H1 (cell line): ENCODE results near the gene DHX9. TPM values are rescaled to one million over a fixed set of nuclear protein-coding genes. Genes with fewer than 3 reads are reported as not detected.

Experiments used
- CTCF ChIA-PET: fragments of 300-600 bp; sonication (Branson Sonifier 250); formaldehyde crosslinking; loops from one replicate; lab custom pipeline; 2021; ENCODE audit not compliant: partially characterized antibody; lab: Charles Lee
- POLR2A ChIA-PET: fragments of 300-600 bp; sonication (Branson Sonifier 250); formaldehyde crosslinking; loops from one replicate; lab custom pipeline; 2021; ENCODE audit warnings: inconsistent platforms; ENCODE audit not compliant: partially characterized antibody; lab: Charles Lee
- DNase-seq, 2 experiments: peaks; one replicate each; pipeline versions ENCODE4 v3.0.0 to v3.0.0-alpha.2; 2010 to 2022; ENCODE audit warnings: low spot score in 2 of 2, low read depth in 1 of 2, mixed read lengths in 1 of 2
- FAIRE-seq: peaks from 2 replicates; lab custom pipeline; 2011; peaks lifted over from hg19 to GRCh38; lab: Jason Lieb, UNC
- H2AFZ ChIP-seq: 2 replicates; pipeline ENCODE4 v1.8.1; 2012; ENCODE audit warnings: low read length, inconsistent platforms
- H2AK5ac ChIP-seq: 2 replicates; pipeline ENCODE4 v1.6.1; 2013; ENCODE audit warnings: low read depth, low read length
- H2BK120ac ChIP-seq: replicated peaks from 2 replicates; pipeline ENCODE3; 2013; ENCODE audit warnings: low read depth, low read length, inconsistent platforms
- H2BK12ac ChIP-seq: 2 replicates; pipeline ENCODE4 v1.6.1; 2013; ENCODE audit warnings: low read depth, low read length
- H2BK15ac ChIP-seq: 2 replicates; pipeline ENCODE4 v1.6.1; 2013; ENCODE audit warnings: low read length
- H2BK20ac ChIP-seq: 2 replicates; pipeline ENCODE4 v1.6.1; 2013; ENCODE audit warnings: low read length
- H2BK5ac ChIP-seq: 2 replicates; pipeline ENCODE4 v1.6.1; 2013; ENCODE audit warnings: low read depth, low read length
- H3K14ac ChIP-seq: 2 replicates; pipeline ENCODE4 v1.6.1; 2013; ENCODE audit warnings: inconsistent platforms; ENCODE audit not compliant: insufficient read length
- H3K18ac ChIP-seq: 2 replicates; pipeline ENCODE4 v1.6.1; 2013; ENCODE audit warnings: low read length; ENCODE audit errors: extremely low read depth
- H3K23ac ChIP-seq: 2 replicates; pipeline ENCODE4 v1.6.1; 2013; ENCODE audit warnings: inconsistent platforms; ENCODE audit not compliant: insufficient read length
- H3K23me2 ChIP-seq: 2 replicates; pipeline ENCODE4 v1.6.1; 2013; ENCODE audit warnings: low read depth, low read length
- H3K27ac ChIP-seq: 2 replicates; pipeline ENCODE4 v1.6.1; 2011; ENCODE audit warnings: low read depth, low read length, inconsistent platforms
- H3K27me3 ChIP-seq, 4 experiments: replicated peaks in 1 of 4; 1 replicate in 1 of 4; 2 replicates in 3 of 4; pipeline versions ENCODE4 v1.6.1 to v1.8.1; 2011 to 2013; ENCODE audit warnings: low read length in 3 of 4, mild to moderate bottlenecking in 3 of 4, inconsistent platforms in 2 of 4, mixed read lengths in 2 of 4, moderate library complexity in 1 of 4; ENCODE audit not compliant: control insufficient read depth in 3 of 4, insufficient read depth in 3 of 4; ENCODE audit errors: extremely low read depth in 1 of 4
- H3K36me3 ChIP-seq, 4 experiments: 2 replicates each; pipeline versions ENCODE4 v1.6.1 to v1.8.1; 2011 to 2013; ENCODE audit warnings: mild to moderate bottlenecking in 4 of 4, low read length in 3 of 4, moderate library complexity in 2 of 4, control low read depth in 1 of 4, inconsistent platforms in 1 of 4; ENCODE audit not compliant: insufficient read depth in 4 of 4, control insufficient read depth in 2 of 4
- H3K4ac ChIP-seq: replicated peaks from 2 replicates; pipeline ENCODE3; 2013; ENCODE audit warnings: low read length, low read depth, mixed read lengths, inconsistent platforms; ENCODE audit not compliant: insufficient read length
- H3K4me1 ChIP-seq, 4 experiments: replicated peaks in 1 of 4; 1 replicate in 1 of 4; 2 replicates in 3 of 4; pipeline versions ENCODE4 v1.6.1 to v1.8.1; 2011 to 2013; ENCODE audit warnings: low read length in 3 of 4, inconsistent platforms in 2 of 4, mixed read lengths in 1 of 4; ENCODE audit not compliant: insufficient read depth in 4 of 4, control insufficient read depth in 3 of 4
- H3K4me2 ChIP-seq, 2 experiments: 2 replicates each; pipeline versions ENCODE4 v1.6.1 to v1.8.1; 2011 to 2013; ENCODE audit warnings: low read depth in 2 of 2, low read length in 2 of 2, control low read depth in 1 of 2, inconsistent platforms in 1 of 2, mild to moderate bottlenecking in 1 of 2; ENCODE audit not compliant: insufficient read depth in 1 of 2
- H3K4me3 ChIP-seq, 4 experiments: fragments of 200-600, 300-600 bp in 1 of 4; sonication (generic), shearing (Covaris generic), sonication (Bioruptor Twin) in 1 of 4; 2 replicates each; pipeline versions ENCODE4 v1.5.1 to v1.8.1; 2011 to 2016; ENCODE audit warnings: low read length in 4 of 4, low read depth in 3 of 4, control low read depth in 2 of 4, inconsistent platforms in 2 of 4, mild to moderate bottlenecking in 2 of 4, mixed read lengths in 1 of 4, moderate library complexity in 1 of 4; ENCODE audit not compliant: insufficient read depth in 2 of 4; ENCODE audit errors: extremely low read depth in 1 of 4
- H3K56ac ChIP-seq: replicated peaks from 2 replicates; pipeline ENCODE3; 2013; ENCODE audit warnings: low read depth, mild to moderate bottlenecking, mixed read lengths, low read length, inconsistent platforms; ENCODE audit not compliant: insufficient read length
- H3K79me1 ChIP-seq: 2 replicates; pipeline ENCODE4 v1.6.1; 2013; ENCODE audit warnings: low read depth, low read length, control low read depth
- H3K79me2 ChIP-seq, 2 experiments: 2 replicates each; pipeline versions ENCODE4 v1.6.1 to v1.8.1; 2012 to 2013; ENCODE audit warnings: low read length in 2 of 2, mild to moderate bottlenecking in 2 of 2, inconsistent platforms in 1 of 2; ENCODE audit not compliant: insufficient read depth in 2 of 2, control insufficient read depth in 1 of 2
- H3K9ac ChIP-seq, 4 experiments: replicated peaks in 1 of 4; 1 replicate in 1 of 4; 2 replicates in 3 of 4; pipeline versions ENCODE4 v1.6.1 to v1.8.1; 2011 to 2013; ENCODE audit warnings: low read depth in 3 of 4, low read length in 3 of 4, control low read depth in 2 of 4, mild to moderate bottlenecking in 2 of 4, moderate library complexity in 2 of 4, inconsistent platforms in 1 of 4; ENCODE audit errors: extremely low read depth in 1 of 4
- H3K9me3 ChIP-seq, 2 experiments: 2 replicates each; pipeline versions ENCODE4 v1.6.1 to v1.8.1; 2012 to 2013; ENCODE audit warnings: mild to moderate bottlenecking in 2 of 2, moderate library complexity in 2 of 2, control low read depth in 1 of 2, inconsistent platforms in 1 of 2, low read depth in 1 of 2, low read length in 1 of 2, mixed read lengths in 1 of 2; ENCODE audit not compliant: insufficient read depth in 2 of 2
- H4K20me1 ChIP-seq, 2 experiments: replicated peaks in 1 of 2; 2 replicates each; pipeline versions ENCODE3 to v1.8.1; 2011 to 2013; ENCODE audit warnings: inconsistent platforms in 2 of 2, low read length in 2 of 2, mild to moderate bottlenecking in 1 of 2; ENCODE audit not compliant: insufficient read depth in 2 of 2, control insufficient read depth in 1 of 2
- H4K5ac ChIP-seq: 2 replicates; pipeline ENCODE4 v1.6.1; 2013; ENCODE audit warnings: low read length, low read depth, mixed read lengths, inconsistent platforms; ENCODE audit not compliant: insufficient read length
- H4K8ac ChIP-seq: 2 replicates; pipeline ENCODE4 v1.8.0; 2013; ENCODE audit warnings: mild to moderate bottlenecking, moderate library complexity, low read length, inconsistent platforms; ENCODE audit not compliant: insufficient read depth; ENCODE audit errors: extremely low read depth
- H4K91ac ChIP-seq: replicated peaks from 2 replicates; pipeline ENCODE3; 2013; ENCODE audit warnings: low read length, mixed read lengths, inconsistent platforms; ENCODE audit not compliant: insufficient read length
- BACH1 ChIP-seq: IDR thresholded peaks from 2 replicates; pipeline ENCODE4 v1.6.1; 2012; ENCODE audit warnings: low read length, improper control_type of control experiment
- CBX5 ChIP-seq: fragments of 300-800, 300-1000 bp; sonication (generic); IDR thresholded peaks from 2 replicates; pipeline ENCODE4 v1.7.1; 2016; ENCODE audit warnings: antibody characterized with exemption, low read length, low read depth
- CBX8 ChIP-seq: fragments of 300-800, 300-1000 bp; sonication (generic); IDR thresholded peaks from 2 replicates; pipeline ENCODE4 v1.7.1; 2016; ENCODE audit warnings: low read depth, low read length, borderline replicate concordance
- CHD2 ChIP-seq: IDR thresholded peaks from 2 replicates; pipeline ENCODE4 v1.6.1; 2012; ENCODE audit warnings: low read length, improper control_type of control experiment
- CREB1 ChIP-seq: IDR thresholded peaks from 2 replicates; pipeline ENCODE4 v1.6.1; 2012; ENCODE audit warnings: inconsistent platforms
- EGR1 ChIP-seq: IDR thresholded peaks from 2 replicates; pipeline ENCODE4 v1.6.1; 2011; ENCODE audit warnings: low read depth, low read length, borderline replicate concordance
- EZH2 ChIP-seq: fragments of 200-600 bp; sonication (generic); IDR thresholded peaks from 2 replicates; pipeline ENCODE4 v1.7.1; 2012; ENCODE audit warnings: low read depth, mild to moderate bottlenecking, moderate library complexity, low read length, inconsistent platforms; ENCODE audit not compliant: severe bottlenecking
- JUND ChIP-seq: IDR thresholded peaks from 2 replicates; pipeline ENCODE4 v1.6.1; 2011; ENCODE audit warnings: mild to moderate bottlenecking, improper control_type of control experiment, low read length
- MAFK ChIP-seq: IDR thresholded peaks from 2 replicates; pipeline ENCODE4 v1.6.1; 2012; ENCODE audit warnings: low read depth, mild to moderate bottlenecking, improper control_type of control experiment, low read length
- NRF1 ChIP-seq: IDR thresholded peaks from 2 replicates; pipeline ENCODE4 v1.6.1; 2011; ENCODE audit warnings: mild to moderate bottlenecking, low read depth, low read length, improper control_type of control experiment
- RBBP5 ChIP-seq: IDR thresholded peaks from 2 replicates; pipeline ENCODE4 v1.7.1; 2012; ENCODE audit warnings: low read depth, mild to moderate bottlenecking, inconsistent platforms, low read length, moderate library complexity, borderline replicate concordance
- SAP30 ChIP-seq: fragments of 300-600 bp; sonication (generic); IDR thresholded peaks from 2 replicates; pipeline ENCODE4 v1.7.1; 2012; ENCODE audit warnings: low read length, moderate library complexity, mild to moderate bottlenecking, inconsistent platforms; ENCODE audit not compliant: insufficient read depth, insufficient replicate concordance
- TEAD4 ChIP-seq: IDR thresholded peaks from 2 replicates; pipeline ENCODE4 v1.6.1; 2012; ENCODE audit warnings: low read depth, low read length, inconsistent platforms, mixed read lengths
- USF2 ChIP-seq: IDR thresholded peaks from 2 replicates; pipeline ENCODE4 v1.6.1; 2011; ENCODE audit warnings: low read length, improper control_type of control experiment
- WGBS, 2 experiments: shearing (Covaris generic) in 1 of 2; methylation state at CpG; one replicate each; pipeline versions ENCODE4 v1.1.6 to v1.1.7; 2013 to 2015; ENCODE audit warnings: low lambda C conversion rate in 2 of 2, mixed read lengths in 2 of 2, inconsistent platforms in 1 of 2, low coverage in 1 of 2, missing lambda C conversion rate in 1 of 2; ENCODE audit not compliant: insufficient replicate concordance in 2 of 2, insufficient coverage in 1 of 2, insufficient read length in 1 of 2; ENCODE audit errors: extremely low coverage in 1 of 2, missing lambda C conversion rate in 1 of 2; 5-methylcytosine and 5-hydroxymethylcytosine counted together
- polyA plus RNA-seq, 7 experiments: library from polyadenylated mRNA; depleted of rRNA in 3 of 7; stranded (reverse) in 5 of 7; unstranded in 2 of 7; fragments of >200 nt in 5 of 7; fragments of 200-250 nt in 2 of 7; gene quantifications; 1 replicate in 5 of 7; 2 replicates in 1 of 7; 4 replicates in 1 of 7; pipeline versions ENCODE4 v1.2.1 to v1.2.3, GENCODE V29; 2011 to 2013; ENCODE audit warnings: missing spikeins in 2 of 7, mixed read lengths in 2 of 7
- total RNA-seq: library from RNA; stranded (reverse); fragmentation: NEBNext Ultra II Directional; extraction: Animal tissue kit (Norgen Biotek cat#: 25700); gene quantifications from 2 replicates; pipeline ENCODE4 v1.2.1, GENCODE V29; 2021

DHX9 gene
- total and polyA plus RNA-seq, 2 of the 8 experiments (the other 6 are each of a cell fraction or from before 2014, with no cell fraction given), result 153 to 333 TPM

DNA sequence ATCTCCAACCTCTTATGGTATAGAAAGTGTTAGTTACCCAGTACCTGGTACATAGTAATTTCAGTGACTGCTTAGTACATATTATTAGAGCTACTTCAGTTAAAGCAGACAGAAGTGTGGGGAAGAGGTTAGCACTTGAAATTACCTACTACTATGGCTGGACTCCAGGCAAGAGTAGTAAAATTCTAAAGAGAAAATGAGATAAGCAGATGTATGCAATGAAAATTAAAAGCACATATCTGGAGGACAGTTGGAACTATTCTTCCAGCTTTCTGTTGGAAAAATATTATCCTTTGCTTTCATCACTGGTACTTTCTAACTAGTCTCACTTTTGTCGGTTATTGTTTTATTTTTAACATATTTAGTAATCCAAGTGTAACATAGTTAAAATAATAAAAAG, 23.7 kb downstream of the DHX9 start:
- H3K14ac ChIP-seq, result no peak overlapping the region
- ChIA-PET POLR2A (interaction anchor here (1.3 to 8.2 kb wide), 5 partner anchors 10 to 22 kb away, joined by 6 to 93 read pairs (median 10); no protein-coding TSS in a partner anchor), CTCF (no interaction called here)
- H4K91ac ChIP-seq, result no peak overlapping the region
- no peak overlapping the region for H2BK20ac ChIP-seq
- FAIRE-seq, result no peak
- 89% methylated on average over 1 of the region's 1 CpG; no CpG with 5 or more reads in 1 of the 2 experiments for whole genome bisulfite sequencing, 2 experiments
- no peak overlapping the region for H3K4me2 ChIP-seq
- no peak overlapping the region for H3K4ac ChIP-seq
- H3K18ac ChIP-seq, result no peak overlapping the region
- no peaks in the 10 kb centered on the region for H3K79me1 ChIP-seq
- H4K5ac ChIP-seq, result no peak overlapping the region
- H3K23ac ChIP-seq, result no peak overlapping the region
- DNase-seq, result no peak
- peaks cover 0 to 58% of the 10 kb centered on the region in 2 experiments; a peak in 3 of 4 replicates for H3K79me2 ChIP-seq
- no peak overlapping the region for H4K8ac ChIP-seq
- H3K23me2 ChIP-seq, result no peaks in the 10 kb centered on the region
- no peak overlapping the region for H2AK5ac ChIP-seq
- H3K4me3 ChIP-seq, result no peak overlapping the region
- peaks cover 45 to 100% (median 94%) of the 10 kb centered on the region in 4 experiments for H3K36me3 ChIP-seq
- no peak overlapping the region for H2BK15ac ChIP-seq
- no peaks in the 10 kb centered on the region for H3K9me3 ChIP-seq
- H2BK5ac ChIP-seq, result no peak overlapping the region
- no peak overlapping the region for H3K9ac ChIP-seq
- no peaks in the 10 kb centered on the region for H3K27me3 ChIP-seq
- no peak overlapping the region for H3K56ac ChIP-seq
- H2BK12ac ChIP-seq, result no peak overlapping the region
- H2AFZ ChIP-seq, result no peak overlapping the region
- H2BK120ac ChIP-seq, result no peak overlapping the region
- no peak overlapping the region for H3K27ac ChIP-seq
- peaks cover 2 to 4% of the 10 kb centered on the region in 2 experiments for H4K20me1 ChIP-seq
- H3K4me1 ChIP-seq, result no peaks in the 10 kb centered on the region
- no peak for TF ChIP-seq USF2
- TF ChIP-seq EGR1, result no peak
- no peak for TF ChIP-seq CREB1
- TF ChIP-seq CBX8, result no peak
- TF ChIP-seq SAP30, result no peak
- no peak for TF ChIP-seq NRF1
- no peak for TF ChIP-seq EZH2
- TF ChIP-seq TEAD4, result no peak
- TF ChIP-seq MAFK, result no peak
- no peak for TF ChIP-seq BACH1
- TF ChIP-seq CBX5, result no peak
- TF ChIP-seq JUND, result no peak
- TF ChIP-seq CHD2, result no peak
- TF ChIP-seq RBBP5, result no peak
